Adrenal gland (tissue), 12 donors: ENCODE measurements around the gene LRP1B. TPM values are rescaled to one million over a fixed set of nuclear protein-coding genes. Genes with fewer than 3 reads are reported as not detected.

Source experiments
- DNase-seq, 7 donors: peaks; one replicate each; pipeline ENCODE4 v3.0.0-alpha.2; 2019 to 2020
- H3K27ac ChIP-seq, 5 donors: fragments of 200-600 bp; sonication (generic) in 4 of 5; 1 replicate in 3 of 5; 2 replicates in 2 of 5; pipeline versions ENCODE4 v1.5.1 to v1.8.0; 2016 to 2020; ENCODE audit warnings: mild to moderate bottlenecking in 1 of 5
- H3K27me3 ChIP-seq: fragments of 200-600 bp; 2 replicates; pipeline ENCODE4 v1.8.0; 2021
- H3K36me3 ChIP-seq, 2 donors: fragments of 200-600 bp; replicated peaks in 1 of 2; 1 replicate in 1 of 2; 2 replicates in 1 of 2; pipeline versions ENCODE4 v1.5.1 to v1.8.0; 2018 to 2022
- H3K4me1 ChIP-seq, 2 donors: fragments of 200-600 bp; replicated peaks in 1 of 2; 1 replicate in 1 of 2; 2 replicates in 1 of 2; pipeline versions ENCODE4 v1.5.1 to v1.8.0; 2018 to 2021
- H3K4me3 ChIP-seq, 4 donors: fragments of 200-600 bp; sonication (generic) in 3 of 4; one replicate each; pipeline ENCODE4 v1.5.1; 2016 to 2018
- H3K9me3 ChIP-seq, 3 donors: fragments of 200-600 bp; sonication (generic) in 1 of 3; replicated peaks in 1 of 3; 1 replicate in 2 of 3; 2 replicates in 1 of 3; pipeline versions ENCODE4 v1.5.1 to v1.8.0; 2016 to 2021
- POLR2A ChIP-seq, 2 donors: fragments of 450-650 bp; IDR thresholded peaks; one replicate each; pipeline ENCODE4 v1.6.1; 2017; ENCODE audit warnings: antibody characterized with exemption in 2 of 2, mild to moderate bottlenecking in 2 of 2, moderate library complexity in 1 of 2
- WGBS, 4 donors: extraction: QIAGEN DNeasy Blood & Tissue Kit in 2 of 4; methylation state at CpG; one replicate each; pipeline versions ENCODE4 v1.1.5 to v1.1.7; 2013 to 2017; 5-methylcytosine and 5-hydroxymethylcytosine counted together
- intact Hi-C, 2 donors: fragments of 100-400 bp; cut with DNase I; formaldehyde crosslinking; loops; one replicate each; pipeline versions ENCODE4 v1.14.1 to v1.15.0; 2022 to 2023
- polyA plus RNA-seq, 3 donors: library from polyadenylated mRNA; stranded (reverse); fragments of 200-250 nt in 2 of 3; fragments of 350-450 nt in 1 of 3; fragmentation: Illumina TruSeq in 1 of 3; extraction: RNeasy Lipid Tissue Mini Kit (QIAGEN cat#74804) in 1 of 3; gene quantifications; one replicate each; pipeline ENCODE4 v1.2.3, GENCODE V29; 2013 to 2014
- total RNA-seq, 9 donors: library from RNA; depleted of rRNA in 4 of 9; stranded (reverse); fragments of >200 nt in 4 of 9; fragments of 120-200 nt in 1 of 9; fragmentation: NEBNext Ultra II Directional in 1 of 9; extraction: Animal tissue kit (Norgen Biotek cat#: 25700) in 1 of 9; gene quantifications; one replicate each; pipeline versions ENCODE4 v1.1.0 to v1.2.4, GENCODE V29; 2013 to 2023
- TF ChIP-seq, protein P1 (sequence below), 6 experiments: fragments of 450-650 bp in 4 of 6; fragments of 200-600 bp in 2 of 6; sonication (generic) in 1 of 6; IDR thresholded peaks; 1 replicate in 5 of 6; 2 replicates in 1 of 6; pipeline versions ENCODE4 v1.5.1 to v1.8.0; 2016 to 2021; ENCODE audit warnings: antibody characterized with exemption in 6 of 6, mild to moderate bottlenecking in 2 of 6, moderate library complexity in 1 of 6
- donor health status: healthy with polysubstance abuse.
- donor health status: Bipolar disorder and iron deficiency.
- donor health status: DM: yes; HTN: yes; CAD: no.
- donor health status: DM: no; HTN: no; CAD: no.
- donor health status: DM: no; HTN: no; CAD: no.
- donor health status: DM: yes; HTN: yes; CAD: no.

Gene LRP1B
- total and polyA plus RNA-seq, 12 donors: 0.84 to 5.4 (median 2.1) TPM

DNA sequence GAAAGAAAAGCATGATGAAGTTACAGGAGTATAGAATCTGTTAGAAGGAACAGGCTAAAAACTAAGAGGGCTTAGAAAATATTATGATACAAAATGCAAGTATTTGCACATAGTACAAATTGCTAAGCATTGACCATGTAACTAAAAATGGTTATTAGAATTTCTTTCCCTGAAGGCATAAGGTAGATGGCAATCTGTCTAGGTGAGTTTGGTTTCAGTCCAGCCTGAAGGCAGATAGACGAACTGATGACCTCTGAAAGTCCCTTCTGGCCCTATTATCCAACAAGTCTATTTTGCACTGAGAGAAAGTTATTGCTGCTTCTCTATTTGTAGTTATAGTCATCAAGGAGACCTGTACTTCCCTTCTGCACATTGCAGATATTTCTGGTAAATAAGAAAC is 663.5 kb downstream of the LRP1B start:
- intact Hi-C loops: no loop called here
- no peaks in the 10 kb centered on the region for H3K9me3 ChIP-seq
- H3K4me1 ChIP-seq: no peaks in the 10 kb centered on the region
- no peak overlapping the region for H3K27ac ChIP-seq
- H3K4me3 ChIP-seq: no peak overlapping the region
- DNase-seq: no peak
- TF ChIP-seq POLR2A (IDR thresholded peaks at IDR 0.05): no peak
- TF ChIP-seq, protein P1, sequence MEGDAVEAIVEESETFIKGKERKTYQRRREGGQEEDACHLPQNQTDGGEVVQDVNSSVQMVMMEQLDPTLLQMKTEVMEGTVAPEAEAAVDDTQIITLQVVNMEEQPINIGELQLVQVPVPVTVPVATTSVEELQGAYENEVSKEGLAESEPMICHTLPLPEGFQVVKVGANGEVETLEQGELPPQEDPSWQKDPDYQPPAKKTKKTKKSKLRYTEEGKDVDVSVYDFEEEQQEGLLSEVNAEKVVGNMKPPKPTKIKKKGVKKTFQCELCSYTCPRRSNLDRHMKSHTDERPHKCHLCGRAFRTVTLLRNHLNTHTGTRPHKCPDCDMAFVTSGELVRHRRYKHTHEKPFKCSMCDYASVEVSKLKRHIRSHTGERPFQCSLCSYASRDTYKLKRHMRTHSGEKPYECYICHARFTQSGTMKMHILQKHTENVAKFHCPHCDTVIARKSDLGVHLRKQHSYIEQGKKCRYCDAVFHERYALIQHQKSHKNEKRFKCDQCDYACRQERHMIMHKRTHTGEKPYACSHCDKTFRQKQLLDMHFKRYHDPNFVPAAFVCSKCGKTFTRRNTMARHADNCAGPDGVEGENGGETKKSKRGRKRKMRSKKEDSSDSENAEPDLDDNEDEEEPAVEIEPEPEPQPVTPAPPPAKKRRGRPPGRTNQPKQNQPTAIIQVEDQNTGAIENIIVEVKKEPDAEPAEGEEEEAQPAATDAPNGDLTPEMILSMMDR (IDR thresholded peaks at IDR 0.05): no peak
- no peaks in the 10 kb centered on the region for H3K36me3 ChIP-seq
- 33 to 60% (median 47%) methylated on average over 1 of the region's 1 CpG for WGBS, 4 donors
- no peaks in the 10 kb centered on the region for H3K27me3 ChIP-seq

DNA sequence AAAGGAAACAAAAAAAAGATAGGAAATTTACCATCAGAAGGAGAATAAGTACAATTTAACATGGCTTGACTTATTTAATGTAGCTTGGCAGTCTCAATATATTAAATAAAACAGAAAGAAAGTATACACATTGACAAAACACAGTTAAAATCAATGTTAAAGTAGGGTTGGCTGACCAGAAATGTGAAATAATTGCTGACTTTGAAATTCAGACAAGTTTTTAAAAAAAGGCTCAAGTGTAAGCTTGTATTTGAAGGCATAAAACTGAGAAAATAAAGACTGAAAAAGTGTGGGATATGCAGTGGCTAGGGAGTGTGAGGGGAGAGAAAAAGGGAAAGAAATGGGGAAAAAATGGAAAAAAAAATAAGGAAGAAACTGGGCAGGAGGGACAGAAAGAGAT is 665.8 kb downstream of the LRP1B start:
- Histone ChIP-seq H3K36me3 (no peaks in the 10 kb centered on the region), H3K4me3 (no peak overlapping the region), H3K27me3 (no peaks in the 10 kb centered on the region), H3K4me1 (no peaks in the 10 kb centered on the region), H3K9me3 (no peaks in the 10 kb centered on the region), H3K27ac (no peak overlapping the region)
- TF ChIP-seq, protein P1 (IDR thresholded peaks at IDR 0.05): no peak
- TF ChIP-seq POLR2A (IDR thresholded peaks at IDR 0.05): no peak
- intact Hi-C loops: no loop called here
- no peak for DNase-seq

DNA sequence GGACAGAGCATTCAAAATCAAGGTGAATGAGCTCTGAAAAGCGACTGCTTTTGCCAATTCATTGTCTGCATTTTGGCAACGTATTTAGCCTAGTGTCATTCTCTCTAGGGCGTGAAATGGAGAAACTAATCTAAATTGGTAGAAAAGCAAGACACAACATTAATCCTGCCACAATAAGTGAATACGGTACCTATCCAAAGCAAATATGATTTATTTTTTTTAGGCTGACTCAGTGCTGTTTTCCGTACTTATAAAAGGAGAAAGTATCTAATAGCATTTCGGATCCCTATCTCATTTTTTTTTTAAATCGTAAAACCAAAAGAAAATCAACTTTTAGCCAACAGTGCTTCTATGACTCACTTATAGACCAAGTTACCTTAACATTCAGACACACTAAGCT is 672.5 kb downstream of the LRP1B start:
- H3K36me3 ChIP-seq: no peaks in the 10 kb centered on the region
- 72 to 80% (median 75%) methylated on average over 7 of the region's 7 CpGs for WGBS, 4 donors
- no peaks in the 10 kb centered on the region for H3K27me3 ChIP-seq
- H3K27ac ChIP-seq: no peak overlapping the region
- no peaks in the 10 kb centered on the region for H3K9me3 ChIP-seq
- TF ChIP-seq, protein P1 (IDR thresholded peaks at IDR 0.05): no peak
- no peak for TF ChIP-seq POLR2A (IDR thresholded peaks at IDR 0.05)
- no peaks in the 10 kb centered on the region for H3K4me1 ChIP-seq
- intact Hi-C loops: no loop called here
- H3K4me3 ChIP-seq: no peak overlapping the region
- no peak for DNase-seq

DNA sequence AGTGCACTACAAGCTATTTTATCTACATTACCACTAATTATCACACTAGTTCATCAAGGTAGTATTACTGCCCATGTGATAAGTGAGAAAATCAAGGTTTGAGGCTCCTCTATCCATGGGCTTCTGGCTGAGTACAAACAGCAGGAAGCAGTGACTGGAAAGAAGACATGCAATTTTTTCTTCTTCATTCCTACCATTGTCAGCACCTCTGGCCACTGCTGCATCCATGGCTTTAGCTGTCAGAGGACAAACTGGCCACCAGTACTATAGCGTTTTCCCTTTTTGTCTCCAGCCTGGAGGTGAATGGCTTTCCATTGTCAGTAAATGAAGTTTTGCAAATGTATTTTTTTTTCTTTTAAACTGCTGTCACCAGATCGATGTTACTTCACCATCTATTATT is 674.9 kb downstream of the LRP1B start:
- Histone ChIP-seq H3K4me1 (no peaks in the 10 kb centered on the region), H3K27ac (no peak overlapping the region), H3K36me3 (no peaks in the 10 kb centered on the region), H3K9me3 (no peaks in the 10 kb centered on the region), H3K27me3 (no peaks in the 10 kb centered on the region), H3K4me3 (no peak overlapping the region)
- intact Hi-C loops: no loop called here
- no peak for DNase-seq
- TF ChIP-seq, protein P1 (IDR thresholded peaks at IDR 0.05): no peak
- no peak for TF ChIP-seq POLR2A (IDR thresholded peaks at IDR 0.05)
- WGBS, 4 donors: 55 to 77% (median 64%) methylated on average over 2 of the region's 2 CpGs
